HG02642 (cell line): Measurements from ENCODE around the gene SLC25A53.
A peak's percentile ranks its signal among the peaks of the same experiment; 100 is the strongest.
"Not testable (repeated sequence)": the region's sequence is repeated elsewhere in the genome, so short reads cannot be mapped to it uniquely, and the experiment has no call there.

Experiments
- ATAC-seq: cut with Tn5 transposase; IDR thresholded peaks from one replicate; pipeline ENCODE4 v1.9.1; 2021; ENCODE audit warnings: mild to moderate bottlenecking; ENCODE audit not compliant: unreplicated experiment, poor library complexity

The SLC25A53 gene

DNA sequence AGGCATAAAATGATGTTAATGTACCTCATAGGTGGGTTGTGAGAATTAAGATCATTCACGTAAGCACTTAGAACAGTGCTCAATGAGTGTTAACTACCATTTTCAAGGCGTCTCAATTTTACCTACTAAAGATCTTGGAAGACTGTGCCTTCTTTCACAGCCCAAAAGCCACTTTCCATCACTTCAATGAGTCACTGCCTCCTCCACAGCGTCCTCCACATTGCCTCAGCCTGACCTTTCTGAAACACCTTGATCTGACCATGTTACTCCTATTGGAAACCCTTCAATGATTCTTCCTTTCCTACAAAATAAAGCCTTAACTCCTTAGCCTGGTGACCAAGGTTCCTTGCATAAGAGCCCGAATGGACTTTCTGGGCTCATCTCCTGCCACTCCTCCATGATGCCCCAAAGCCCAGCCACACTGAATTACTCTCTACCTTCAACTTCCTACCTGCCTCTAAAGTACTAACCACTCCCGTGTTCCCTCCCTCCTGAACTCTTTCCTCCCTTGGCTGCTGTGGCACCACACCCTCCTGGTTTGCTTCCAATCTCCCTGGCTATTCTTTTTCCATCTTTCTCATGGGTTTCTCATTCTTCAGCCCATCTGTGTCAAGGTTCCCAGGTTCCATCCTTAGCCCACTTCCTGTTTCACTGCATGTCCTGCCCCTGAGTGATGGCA lies 22.1 kb downstream of the SLC25A53 start:
- ATAC-seq: no peak

DNA sequence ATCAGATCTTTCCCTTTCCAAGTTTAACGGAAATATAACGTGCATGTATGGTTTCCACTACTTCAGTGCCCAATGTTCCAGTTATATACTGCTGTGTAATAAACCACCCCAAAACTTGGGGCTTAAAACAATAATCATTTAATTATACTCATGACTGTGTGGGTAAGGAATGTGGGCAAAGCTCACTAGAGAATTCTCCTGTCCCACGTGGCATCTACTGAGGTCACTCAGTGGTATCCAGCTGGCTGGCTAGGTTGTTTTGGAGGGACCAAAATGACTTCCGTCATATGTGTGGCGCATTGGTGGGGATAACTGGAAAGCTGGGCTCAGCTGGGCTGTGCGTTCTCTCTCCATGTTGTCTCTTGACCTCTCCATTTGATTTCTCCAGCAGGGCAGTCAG lies 26.0 kb downstream of the SLC25A53 start:
- no peak for ATAC-seq

DNA sequence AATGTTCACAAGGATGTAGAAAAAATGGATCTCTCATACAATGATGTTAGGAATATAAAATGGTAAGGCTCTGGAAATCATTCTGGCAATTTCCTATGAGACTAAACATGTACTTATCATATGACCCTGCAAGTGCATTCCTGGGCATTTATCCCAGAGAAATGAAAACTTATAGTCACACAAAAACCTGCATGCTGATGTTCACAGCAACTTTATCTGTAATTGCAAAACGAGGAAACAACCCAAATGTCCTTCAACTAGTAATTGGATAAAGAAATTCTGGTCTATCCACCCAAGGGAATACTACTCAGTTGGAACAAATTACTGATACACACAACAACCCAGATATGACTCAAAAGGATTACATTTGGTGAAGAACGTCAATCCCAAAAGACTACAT lies 30.0 kb downstream of the SLC25A53 start:
- no peak for ATAC-seq

DNA sequence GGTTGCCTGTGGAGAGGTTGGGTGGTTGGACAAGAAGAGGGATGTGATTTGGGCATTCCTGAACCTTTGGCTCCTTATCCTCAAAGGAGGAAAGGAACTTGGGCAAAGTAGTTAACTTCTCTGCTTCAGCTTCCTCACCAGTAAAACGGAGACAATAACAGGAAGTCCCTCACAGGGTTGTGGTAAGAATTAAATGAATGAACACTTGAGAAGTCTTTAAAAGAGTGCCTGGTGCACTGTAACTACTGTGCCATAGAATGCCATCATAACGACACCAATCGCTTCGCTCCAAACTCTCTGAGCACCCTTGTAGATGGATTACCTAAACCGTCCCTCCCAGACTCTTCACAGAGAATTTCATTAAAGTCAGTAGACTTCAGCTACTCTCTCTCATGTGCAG lies 34.0 kb downstream of the SLC25A53 start:
- ATAC-seq: no peak

DNA sequence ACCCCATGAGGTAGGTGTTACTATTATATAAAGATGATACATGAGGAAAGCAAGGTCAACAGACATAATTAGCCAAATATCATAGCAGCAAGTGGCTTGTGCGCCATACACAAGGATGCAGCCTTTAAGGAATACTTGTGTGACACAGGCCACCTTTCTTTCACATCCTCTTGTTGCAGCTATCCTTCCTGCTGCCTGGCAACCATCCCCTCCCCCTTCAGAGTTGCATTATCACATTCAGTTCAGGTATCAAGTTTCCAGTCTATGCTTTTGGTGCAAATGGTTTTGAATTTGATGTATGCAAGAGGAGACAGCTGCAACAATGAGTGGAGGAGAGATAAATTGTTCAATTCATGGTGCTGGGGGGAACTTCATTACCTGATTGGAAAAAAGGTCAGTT lies 38.0 kb downstream of the SLC25A53 start:
- no peak for ATAC-seq

DNA sequence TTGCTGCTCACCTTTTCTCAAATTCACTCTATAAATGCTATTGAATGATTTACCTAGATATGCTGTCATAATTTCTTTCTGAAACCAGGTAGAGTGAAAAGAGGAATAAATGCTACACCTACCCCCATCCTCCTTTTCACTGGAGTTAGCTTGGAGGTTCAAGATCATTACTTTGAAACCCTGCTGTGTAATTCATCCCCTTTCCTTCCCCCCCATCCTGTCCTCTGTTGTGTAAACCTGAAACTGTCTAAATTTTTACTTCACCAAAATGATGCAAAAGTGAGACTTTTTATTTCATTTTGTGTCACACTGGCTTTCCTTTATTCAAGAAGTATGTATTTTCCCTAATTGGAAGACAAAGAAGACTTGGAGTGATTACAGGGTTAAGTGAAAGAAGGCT lies 39.0 kb downstream of the SLC25A53 start:
- ATAC-seq: no peak

DNA sequence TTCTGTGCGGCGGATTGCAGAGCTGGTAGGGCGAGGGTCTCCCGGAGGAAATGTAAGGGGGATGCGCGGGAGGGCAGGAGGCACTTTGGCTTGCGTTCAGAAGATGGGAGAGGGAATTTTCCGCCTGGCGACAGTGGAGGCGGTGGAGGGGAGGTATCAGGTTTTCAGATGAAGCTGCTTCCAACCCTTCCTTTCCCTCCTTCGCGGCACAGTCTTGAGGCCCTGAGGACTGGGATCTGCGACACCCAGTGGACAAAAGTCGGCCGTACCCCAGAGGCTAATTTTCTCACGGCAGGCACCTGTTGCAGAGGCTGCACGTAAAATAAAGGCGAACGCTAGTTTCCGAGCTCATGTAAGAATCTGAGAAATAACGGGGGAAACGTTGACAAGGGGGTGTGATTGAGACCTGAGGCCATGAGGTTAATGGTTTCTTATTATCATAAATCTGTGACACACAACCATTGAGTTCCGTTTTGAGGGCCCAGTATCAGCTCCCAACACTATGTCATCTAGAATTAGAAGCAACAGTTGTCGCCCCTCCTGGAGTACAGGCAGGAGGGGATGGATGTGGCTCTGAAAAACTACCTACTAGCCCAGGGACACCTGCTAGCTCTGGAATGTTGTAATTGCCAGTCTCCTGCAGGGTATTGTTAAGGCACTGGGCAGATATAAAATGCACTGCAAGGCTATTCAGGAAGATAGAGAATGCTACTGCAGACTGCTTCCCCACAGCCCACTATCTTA lies 43.4 kb downstream of the SLC25A53 start:
- ATAC-seq: peak; percentile 55

DNA sequence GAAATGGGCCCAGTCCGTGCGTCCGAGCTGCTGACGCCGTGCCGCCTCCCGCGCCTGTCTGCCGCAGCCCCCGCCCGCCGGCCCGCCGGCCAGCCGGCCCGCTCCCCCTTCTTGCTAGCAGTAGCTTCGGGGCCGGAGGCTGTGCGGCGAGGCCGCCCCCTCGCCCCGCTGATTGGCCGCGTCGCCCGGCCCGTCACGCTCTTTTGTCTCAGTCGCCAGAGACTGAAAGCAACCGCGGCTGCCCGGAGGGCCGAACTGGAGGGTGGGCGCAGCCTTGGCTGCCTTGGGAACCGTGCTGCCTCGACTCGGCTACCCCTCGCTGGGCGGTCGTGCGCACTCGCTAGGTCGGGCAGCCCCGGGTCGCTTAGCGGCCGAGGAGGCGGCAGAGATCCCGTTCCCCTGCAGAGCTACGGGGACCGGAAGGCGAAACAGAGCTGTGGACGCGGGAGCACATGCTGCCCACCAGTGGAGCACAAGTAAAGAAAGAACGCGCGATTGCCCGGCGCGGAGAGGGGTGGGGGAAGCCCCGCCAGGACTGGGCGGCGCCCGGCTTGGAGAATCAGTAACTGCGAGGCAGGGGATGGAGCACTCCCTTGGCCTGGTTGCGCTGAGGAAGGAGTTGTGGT lies 44.4 kb downstream of the SLC25A53 start, which contains the start of gene ZCCHC18:
Gene ZCCHC18, plus strand, starts transcription at position 198 of the 626 bp plus-strand sequence. CDS start 1,589 bp downstream, outside the sequence.
- ATAC-seq: peak; percentile 79

DNA sequence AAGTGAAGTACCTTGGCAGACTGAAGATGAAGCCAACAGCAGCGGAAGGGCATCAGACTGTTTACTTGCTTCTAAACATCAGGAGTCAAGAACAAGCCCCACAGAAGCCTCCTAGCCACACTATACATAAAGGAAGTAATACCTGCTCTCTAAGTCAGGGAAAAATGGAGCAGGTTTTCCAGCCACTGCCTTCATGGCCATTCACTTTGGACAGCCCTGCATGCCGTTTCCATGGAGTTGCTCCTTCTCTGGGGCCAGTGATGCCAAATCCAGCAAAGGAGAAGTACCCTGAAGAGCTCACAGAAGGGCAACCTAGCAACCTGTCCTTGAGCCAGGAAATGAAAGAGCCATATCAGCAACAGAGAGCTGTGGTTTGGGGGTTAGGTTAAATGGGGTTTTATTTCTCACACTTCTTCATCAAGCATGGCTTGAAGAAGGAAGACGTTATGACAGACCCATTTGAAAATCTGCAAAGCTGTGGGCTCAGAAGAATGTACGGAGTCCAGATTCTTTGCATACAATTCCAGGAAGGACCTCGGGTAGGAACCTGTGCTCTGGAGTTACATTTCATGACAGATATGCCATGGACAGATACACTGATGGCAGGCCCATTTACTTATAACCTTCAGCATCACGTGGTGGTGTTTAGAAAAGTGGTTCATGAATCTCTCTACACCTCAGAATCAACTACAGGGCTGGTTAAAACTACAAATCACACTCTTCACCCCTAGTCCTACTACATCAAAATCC lies 46.1 kb downstream of the SLC25A53 start:
- ATAC-seq: peak; percentile 46

DNA sequence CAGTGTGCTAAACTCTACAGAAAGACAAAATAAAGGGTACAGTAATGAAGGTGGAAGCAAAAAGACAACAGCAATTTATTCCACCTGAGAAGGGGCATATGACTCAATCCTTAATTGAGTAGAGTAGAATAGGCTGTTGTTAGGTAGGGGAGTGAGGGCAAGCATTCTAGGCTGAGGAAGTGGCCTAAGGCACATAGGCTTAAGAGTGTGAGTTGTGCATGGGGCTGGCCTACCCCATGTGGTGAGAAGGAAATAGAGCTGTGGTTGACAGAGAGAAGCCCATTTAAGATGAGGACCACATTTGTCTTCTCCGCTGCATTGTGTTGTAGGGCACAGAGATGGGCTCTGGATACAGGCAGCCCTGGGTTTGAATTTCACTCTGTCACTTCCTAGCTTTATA lies 47.9 kb downstream of the SLC25A53 start:
- no peak for ATAC-seq

DNA sequence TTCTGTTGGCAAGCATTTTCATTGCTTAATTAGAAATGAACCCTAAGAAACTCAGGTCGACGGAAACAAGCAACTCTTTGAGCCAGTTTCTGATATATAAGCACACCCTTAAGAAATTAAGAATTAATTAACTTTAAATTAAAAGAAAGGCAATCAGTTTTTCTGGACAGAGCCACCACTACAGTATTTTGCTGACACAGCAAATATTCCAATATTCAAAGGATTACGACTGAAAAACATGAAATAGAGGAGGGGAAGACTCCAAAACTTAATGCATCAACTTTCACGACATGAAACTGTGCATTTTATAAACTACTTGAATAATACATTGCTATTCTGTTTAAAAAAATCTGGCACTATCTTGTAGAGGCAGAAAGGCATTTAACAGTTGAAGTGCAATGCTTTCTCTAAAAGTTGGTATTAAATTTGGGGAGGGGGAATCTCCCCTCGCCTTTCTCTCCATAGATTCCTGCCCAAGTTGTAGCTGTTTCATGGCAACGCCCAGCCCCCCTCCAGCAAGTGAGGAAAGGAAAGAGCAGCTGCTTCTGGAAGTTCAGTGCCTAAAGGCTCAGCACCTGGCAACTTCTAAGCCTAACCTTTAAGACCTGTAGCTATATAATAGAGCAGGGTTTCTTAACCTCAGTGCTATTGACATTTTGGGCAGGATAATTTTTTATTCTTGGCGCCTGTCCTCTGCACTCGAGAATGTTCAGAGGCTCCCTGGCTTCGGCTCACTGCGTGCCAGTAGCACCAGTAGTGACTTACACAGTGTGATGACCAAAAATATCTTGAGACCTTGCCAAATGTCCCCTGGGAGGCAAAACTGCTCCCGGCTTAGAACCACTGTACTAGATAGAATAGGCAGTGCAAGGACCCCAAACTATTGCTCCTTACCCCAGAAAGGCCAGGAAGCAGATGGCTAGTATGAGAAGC lies 51.2 kb downstream of the SLC25A53 start:
- no peak for ATAC-seq

DNA sequence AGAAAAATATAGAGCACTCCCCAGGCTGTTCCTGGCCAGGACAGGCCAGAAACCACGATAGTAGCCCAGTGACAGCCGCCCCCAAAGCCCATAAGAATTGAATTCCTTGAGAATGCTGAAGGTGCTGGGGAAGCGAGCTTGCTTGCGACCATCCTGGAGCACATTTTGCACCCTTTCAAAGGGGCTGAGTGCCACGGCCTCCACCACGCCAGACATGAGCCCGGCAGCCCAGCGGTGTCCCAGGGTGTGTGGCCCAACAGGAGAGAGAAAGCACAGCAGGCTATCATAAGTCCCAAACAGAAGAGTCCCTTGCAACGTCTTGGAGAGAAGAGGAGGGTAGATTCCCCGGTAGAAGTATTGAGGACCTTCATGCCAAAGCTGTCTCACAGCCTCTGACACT lies 52.1 kb downstream of the SLC25A53 start:
- no peak for ATAC-seq

DNA sequence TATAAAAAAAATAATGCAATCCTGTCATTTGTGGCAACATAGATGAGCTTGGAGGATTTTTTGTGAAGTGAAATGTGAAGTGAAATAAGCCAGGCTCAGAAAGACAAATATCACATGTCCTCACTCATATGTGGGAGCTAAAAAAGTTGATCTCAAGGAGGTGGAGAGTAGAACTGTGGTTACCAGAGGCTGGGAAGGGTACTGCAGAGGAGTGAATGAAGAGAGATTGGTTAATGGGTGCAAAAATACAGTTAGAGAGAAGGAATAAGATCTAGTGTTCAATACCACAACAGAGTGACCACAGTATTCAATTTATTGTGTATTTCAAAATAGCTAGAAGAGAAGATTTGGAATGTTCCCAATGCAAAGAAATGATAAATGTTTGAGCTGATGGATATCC lies 57.9 kb downstream of the SLC25A53 start:
- ATAC-seq: no peak

DNA sequence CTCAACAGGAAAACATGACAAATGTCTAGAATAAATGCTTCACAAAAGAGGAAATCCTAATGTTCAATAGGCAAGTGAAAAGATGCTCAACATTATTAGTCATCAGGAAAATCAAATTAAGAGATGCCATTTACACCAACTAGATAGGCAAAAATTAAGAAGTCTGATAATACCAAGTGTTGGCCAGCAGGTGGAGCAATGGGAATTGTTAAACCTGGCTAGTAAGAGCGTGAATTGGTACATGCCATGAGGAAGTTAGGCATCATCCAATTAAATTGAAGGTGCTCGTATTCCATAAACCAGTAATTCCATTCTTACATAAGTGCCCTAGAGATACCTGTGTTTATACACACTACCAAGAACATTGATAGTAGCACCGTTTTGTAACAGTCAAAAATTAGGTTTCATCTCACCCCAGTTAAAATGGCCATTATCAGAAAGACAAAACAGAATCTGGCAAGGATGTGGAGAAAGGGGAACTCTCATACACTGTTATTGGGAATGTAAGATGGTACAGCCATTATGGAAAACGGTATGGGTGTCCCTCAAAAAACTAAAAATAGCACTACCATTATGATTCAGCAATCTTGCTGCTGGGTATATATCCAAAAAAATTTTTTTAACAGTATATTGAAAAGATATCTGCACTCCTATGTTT lies 58.5 kb downstream of the SLC25A53 start:
- peak; percentile 53 for ATAC-seq

DNA sequence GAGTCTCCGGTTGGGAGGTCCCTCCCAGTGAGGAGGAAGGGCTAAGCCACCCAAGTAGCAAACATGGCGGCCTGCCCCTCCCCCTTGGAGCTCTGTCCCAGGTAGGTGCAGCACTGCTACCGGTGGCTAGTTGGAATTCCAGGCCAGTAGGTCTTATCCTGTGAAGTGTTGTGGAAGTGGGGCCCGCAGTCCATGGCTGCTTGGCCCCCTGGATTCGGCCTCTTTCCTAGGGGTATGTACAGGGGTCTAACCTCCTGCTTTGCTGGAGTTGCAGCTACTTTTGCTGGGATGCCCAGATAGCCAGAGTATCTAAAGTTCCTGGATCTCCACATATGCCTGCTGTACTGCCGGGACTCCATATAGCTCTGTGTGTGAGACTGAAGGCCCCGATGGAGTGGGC lies 70.9 kb downstream of the SLC25A53 start:
- no peak for ATAC-seq

DNA sequence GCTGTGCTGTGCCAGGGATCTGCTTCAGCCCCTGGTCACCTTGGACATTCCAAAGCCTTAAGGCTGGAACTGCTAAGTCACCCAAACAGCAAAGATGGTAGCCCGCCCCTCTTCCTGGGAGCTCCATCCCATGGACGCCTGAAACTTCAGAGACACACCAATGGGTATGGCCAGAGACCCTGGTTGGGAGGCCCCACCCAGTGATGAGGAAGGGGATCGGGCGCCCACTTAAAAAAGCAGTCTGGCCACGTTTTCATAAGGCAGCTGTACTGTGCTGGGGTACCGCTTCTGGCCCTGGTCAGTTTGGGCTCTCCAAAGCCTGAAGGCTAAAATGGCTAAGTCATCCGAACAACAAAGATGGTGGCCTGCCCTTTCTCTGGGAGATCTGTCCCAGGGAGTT lies 71.3 kb downstream of the SLC25A53 start:
- ATAC-seq: no peak

DNA sequence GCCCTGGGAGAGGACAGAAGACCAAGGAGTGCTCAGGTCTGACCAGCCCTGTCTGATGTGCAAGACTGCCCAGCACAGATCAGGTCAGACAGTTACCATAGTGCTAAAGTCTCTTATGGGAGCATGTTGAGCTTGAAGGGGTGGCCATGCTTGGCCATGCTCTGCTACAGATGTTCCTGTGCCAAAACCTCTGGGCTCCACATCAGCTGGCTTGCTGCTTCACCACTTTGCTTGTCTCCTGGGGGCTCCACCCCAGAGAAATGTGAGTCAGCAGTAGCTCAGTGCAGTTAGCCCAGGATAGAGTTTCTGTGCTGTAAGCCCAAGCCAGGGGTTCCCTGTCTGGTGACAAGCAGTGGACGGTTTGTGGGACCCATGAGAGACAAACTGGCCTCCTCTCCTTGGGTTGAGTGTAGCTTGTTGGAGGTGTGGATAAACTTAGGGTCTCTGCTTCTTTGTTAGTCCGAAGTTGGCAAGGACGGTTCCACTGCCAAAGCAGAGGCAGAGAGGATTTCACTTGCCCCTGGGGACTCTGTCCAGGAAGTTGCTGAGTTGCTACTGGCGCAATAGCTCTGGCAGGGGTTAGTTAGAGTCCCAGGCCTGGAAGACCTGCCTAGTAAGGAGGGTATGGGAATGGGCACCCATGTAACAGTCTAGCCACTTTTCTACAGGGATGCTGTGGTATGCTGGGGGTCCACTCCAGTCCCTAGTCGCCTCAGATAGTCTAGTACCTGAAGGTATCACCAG lies 72.1 kb downstream of the SLC25A53 start:
- no peak for ATAC-seq

DNA sequence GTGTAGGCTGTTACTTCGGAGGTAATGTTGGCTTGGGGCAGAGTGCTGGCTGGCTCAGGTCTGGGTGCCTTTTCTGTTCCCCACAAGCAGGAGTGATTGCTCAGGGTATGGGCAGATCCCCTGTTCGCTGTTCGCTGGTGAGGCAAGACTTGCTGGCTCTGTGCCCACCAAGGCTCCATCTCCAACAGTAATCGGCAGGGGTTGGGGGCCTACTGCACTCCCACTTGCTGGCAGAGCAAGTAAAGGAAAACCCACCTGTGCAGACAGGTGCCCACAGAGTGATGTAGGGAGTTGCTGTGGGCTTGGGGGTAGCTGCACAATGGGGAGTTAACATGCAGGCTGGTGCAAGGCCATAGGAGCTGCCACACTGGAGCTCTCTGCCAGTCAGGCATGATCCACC lies 72.7 kb downstream of the SLC25A53 start:
- ATAC-seq: no peak

DNA sequence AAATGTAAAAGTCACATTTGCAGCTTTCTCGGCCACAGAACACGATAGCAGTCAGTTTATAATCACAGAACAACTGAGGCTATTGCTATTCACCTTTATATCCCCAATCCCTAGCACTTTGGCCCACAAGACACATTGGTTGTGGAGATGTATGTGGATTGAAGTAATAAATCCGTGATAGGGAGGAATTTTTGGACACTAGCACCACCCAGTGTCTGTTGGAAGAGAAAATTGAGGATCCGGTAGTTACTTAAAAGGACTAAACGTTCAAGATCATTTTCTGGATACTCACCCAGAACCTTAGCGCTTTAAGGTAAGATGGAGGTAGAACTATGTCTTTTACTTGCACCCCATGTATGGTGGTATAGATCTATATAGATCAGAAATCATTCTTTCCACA lies 79.0 kb downstream of the SLC25A53 start:
- not testable (repeated sequence) for ATAC-seq
